Stimulated activated CD4-positive, alpha-beta T cell treated with anti-CD3 and anti-CD28 coated beads, Interleukin-12 subunit alpha, Interleukin-12 subunit beta, amount 100 ng/mL, for 4 hours (primary cell): ENCODE measurements around the gene PDK1.
"Not testable (repeated sequence)": the region's sequence is repeated elsewhere in the genome, so short reads cannot be mapped to it uniquely, and the experiment has no call there.

Experiments
- DNase-seq: peaks from one replicate; pipeline ENCODE4 v3.0.0-alpha.2; 2020

Gene PDK1

DNA sequence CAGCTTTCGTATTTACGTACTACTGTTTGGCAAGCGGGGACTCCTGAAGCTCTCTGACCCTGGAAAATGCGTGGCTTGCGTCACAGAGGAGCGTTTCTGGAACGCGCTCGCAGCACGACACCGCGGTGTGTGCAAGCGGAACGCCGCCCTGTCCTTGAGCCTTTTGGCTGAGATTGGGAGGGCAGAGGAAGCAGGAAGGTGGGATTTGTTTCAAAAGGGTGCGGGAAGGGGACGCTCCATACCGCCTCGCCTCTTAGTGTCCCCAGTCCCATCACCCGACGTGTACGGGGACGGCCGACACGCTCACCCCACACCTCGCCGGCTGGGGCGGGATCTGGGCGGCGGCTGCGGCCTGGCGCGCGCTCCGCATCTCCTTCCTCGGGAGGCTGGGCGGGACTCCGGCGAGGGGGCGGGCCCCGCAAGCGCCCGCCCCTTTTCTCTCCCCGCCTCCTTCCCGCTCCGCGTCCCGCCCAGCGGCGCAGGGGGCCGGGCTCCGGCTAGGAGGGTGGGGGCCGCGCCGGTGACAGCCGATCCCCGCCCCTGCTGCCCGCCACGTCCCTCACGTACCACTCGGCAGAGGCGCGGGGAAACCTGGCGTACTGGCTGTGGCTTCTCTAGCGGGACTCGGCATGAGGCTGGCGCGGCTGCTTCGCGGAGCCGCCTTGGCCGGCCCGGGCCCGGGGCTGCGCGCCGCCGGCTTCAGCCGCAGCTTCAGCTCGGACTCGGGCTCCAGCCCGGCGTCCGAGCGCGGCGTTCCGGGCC is at the start of gene PDK1:
Gene PDK1 (plus strand): TSS at position 569 of the 762 bp plus-strand sequence. CDS start 61 bp downstream, at position 630.
- peak; percentile 88 for DNase-seq

DNA sequence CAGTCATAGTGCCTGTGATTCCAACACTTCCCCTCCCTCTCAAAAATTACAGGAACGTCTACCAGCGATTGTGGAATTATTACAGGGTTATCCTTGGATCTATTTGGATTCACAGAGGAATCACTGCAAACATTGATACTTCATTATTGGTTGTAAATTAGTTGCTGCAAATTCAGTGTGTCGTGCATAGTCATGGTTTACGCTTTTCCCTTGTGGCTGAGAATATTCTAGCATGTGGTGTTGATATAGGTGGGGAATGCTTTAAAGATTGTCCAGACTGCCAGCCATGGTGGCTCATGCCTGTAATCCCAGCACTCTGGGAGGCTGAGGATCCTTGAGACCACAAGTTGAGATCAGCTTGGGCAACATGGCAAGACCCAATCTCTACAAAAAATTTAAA is 48.7 kb upstream of the PDK1 start:
- DNase-seq = no peak

DNA sequence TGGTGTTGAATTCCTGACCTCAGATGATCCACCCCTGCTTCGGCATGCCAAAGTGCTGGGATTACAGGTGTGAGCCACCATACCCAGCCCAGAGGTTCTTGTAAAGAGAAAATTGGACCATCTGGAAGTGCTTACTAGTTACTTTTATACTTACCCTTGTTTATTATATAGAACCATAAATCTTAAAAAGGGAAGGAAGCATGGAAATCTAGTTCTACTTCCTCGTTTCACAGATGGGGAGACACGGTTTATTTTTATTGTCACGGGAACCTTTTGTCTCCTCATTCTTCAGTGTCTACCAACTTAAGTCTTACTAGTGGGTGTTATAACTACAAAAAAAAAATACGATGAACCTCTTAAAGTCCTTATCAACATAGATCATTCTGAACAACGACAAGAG is 45.8 kb upstream of the PDK1 start:
- no peak for DNase-seq

DNA sequence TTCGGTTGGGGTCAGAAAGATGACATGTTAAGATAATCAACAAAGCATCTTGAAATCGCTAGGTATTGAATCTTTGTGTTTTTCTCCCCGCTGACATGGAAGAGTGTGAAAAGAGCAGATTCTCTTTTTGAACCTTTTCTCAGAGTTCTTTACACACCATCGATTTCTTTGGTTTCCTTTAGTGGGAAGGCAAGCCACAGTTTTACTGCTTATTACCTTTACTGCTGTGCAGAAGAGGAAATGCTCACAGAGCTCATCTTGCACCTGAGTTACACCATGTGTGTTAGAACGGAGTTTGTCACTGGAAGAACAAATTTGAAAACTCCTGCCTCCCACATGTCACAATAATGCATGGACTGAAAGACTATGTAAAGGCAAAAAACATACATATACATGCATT is 45.3 kb upstream of the PDK1 start:
- no peak for DNase-seq

DNA sequence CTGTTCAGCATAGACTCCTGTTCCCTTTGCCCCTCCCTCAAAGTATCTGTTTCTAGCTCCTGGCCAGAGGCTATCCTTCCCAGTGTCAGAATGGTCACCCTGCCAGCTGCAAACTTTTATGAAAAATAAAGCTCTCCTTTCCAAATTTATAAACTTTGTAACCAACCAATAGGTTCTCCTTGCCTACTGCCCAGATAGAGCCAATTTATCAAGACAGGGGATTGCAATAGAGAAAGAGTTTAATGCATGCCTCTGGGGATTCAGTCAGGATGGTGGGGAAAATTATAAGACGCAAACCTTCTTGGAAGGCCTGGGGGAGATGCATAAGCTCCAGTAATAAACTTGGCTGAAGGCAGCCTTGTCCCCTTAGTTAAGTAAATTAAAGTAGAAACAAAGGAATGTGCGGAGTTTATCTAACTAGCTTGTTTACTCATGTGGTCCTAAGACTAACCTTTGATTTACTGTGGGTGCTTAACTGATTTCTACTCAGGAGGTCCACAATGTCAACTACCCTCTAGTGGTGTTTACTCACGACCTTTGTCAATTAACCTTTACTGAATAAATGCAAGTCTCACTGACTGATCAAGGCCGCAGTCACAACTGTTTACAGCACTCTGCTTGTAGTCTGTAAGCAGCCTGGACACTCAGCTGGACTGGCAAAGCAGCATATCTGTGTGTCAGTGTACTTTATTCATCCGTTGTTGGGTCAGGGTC is 42.9 kb upstream of the PDK1 start:
- no peak for DNase-seq

DNA sequence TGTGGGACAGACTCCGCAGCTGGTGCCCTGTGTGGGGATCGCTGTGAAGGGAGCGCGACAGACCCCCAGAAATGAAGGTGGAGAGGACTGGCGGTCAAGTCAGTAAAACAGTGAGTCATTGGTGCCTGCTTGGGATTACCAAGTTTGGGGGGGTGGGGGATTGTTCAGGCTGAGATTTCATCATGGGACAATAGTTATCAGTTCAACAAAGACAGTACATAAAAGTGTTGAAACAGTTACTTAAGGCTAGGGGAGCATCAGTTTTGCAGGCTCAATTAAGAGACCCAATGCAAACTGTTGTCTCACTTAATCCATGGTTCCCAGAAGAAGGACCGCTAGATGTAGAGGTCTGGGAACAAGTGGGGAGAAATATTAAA is 42.4 kb upstream of the PDK1 start:
- no peak for DNase-seq

DNA sequence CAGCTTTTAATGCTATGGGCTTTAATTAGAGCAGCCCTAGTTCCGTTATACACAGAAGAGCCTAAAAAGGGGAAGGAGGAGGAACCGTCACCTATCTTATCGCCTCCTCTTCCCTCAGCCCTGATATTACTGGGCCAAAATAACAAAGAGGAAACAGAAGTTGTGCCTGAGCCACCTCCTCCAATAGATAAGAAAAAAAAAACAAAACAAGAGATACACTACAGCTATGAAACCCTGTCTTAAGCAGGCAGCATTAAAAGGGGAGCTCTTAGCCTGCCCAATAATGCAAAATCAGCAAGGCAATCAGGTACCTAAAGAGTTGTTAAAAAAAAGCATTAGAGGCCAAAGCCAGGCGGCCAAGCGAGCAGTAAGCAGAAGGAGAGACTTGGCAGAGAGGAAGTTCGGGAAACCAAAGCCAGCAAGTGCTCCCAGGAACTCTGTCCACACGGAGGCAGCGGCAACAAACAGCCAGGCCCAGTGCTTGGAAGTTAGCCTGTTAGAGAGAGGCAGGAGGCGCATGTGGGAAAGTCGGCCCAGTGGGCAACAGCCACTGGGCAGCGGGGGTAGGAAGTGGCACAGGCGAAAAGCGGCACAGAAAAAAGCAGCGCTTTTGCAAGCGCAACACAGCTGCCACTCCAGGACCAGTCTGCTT is 41.8 kb upstream of the PDK1 start:
- DNase-seq = no peak

DNA sequence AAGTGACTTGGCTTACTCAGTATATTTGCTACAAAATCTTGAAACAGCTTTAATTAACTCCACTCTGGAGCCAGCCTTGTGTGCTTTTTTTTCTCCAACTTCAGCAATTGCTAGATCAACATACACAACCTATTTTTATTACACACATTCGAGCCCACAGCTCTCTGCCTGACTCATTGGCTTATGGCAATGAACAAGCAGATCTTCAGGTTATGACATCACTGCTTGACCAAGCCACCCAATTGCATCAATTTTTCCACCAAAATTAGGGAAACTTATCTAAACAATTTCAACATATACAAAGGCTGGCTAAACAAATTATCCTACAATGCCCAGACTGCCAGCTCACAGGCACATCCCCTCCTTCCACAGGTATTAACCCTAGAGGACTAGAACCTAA is 39.6 kb upstream of the PDK1 start:
- DNase-seq = no peak

DNA sequence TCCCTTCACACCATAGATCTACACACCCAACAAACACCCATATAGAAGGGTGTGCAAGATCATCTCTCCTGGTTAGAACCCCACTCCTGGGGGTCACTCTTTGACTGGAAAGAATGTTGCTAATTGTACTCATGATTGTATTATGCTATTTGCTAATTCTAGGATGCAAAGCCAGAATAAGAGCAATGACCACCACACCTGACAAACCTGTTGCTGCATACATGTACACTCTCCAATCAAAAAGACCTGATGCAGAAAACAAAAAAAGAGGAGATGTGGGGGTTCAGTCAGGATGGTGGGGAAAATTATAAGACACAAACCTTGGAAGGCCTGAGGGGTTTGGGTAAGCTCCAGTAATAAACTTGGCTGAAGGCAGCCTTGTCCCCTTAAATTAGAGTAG is 36.9 kb upstream of the PDK1 start:
- no peak for DNase-seq

DNA sequence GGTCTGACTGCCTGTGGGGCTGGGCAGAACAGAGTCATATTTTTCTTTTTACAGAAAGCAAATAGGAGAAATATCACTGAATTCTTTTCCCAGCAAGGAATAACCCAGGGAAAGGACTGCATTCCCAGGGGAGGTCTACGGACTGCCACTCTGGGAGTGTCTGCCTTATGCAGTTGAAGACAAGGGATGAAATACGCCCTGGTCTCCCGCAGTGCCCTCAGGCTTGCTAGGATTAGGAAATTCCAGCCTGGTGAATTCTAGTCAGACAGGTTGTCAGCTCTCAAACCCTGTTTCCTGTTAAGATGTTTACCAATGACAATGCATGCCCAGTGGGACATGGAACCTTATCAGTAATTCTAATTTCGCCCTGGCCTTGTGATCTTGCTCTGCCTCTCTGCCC is 30.3 kb upstream of the PDK1 start:
- DNase-seq = no peak

DNA sequence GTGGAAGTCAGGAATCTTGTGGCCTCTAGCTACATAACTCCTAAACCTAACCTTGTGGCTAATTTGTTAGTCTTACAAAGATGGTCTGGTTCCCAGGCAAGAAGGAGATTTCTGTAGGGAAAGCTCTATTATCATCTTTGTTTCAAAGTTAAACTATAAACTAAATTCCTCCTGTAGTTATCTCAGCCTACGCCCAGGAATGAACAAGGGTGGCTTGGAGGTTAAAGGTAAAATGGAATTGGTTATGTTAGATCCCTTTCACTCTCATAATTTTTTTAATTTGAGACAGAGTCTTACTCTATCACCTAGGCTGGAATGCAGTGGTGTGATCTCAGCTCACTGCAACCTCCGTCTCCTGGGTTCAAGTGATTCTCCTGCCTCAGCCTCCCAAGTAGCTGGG is 24.6 kb upstream of the PDK1 start:
- no peak for DNase-seq

DNA sequence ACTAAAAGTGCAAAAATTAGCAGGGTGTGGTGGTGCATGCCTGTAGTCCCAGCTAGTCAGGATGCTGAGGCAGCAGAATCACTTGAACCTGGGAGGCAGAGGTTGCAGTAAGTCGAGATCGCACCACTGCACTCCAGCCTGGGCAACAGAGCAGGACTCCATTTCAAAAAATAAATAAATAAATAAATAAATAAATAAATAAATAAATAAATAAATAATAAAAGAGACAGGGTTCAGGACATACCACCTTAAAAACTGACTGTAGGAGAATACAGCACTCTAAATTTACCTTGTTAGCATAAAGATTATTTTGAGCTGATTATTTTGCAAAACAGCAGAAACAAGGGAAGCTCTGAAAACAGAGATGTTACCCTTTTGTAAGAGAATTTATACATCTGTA is 23.4 kb upstream of the PDK1 start:
- not testable (repeated sequence) for DNase-seq

DNA sequence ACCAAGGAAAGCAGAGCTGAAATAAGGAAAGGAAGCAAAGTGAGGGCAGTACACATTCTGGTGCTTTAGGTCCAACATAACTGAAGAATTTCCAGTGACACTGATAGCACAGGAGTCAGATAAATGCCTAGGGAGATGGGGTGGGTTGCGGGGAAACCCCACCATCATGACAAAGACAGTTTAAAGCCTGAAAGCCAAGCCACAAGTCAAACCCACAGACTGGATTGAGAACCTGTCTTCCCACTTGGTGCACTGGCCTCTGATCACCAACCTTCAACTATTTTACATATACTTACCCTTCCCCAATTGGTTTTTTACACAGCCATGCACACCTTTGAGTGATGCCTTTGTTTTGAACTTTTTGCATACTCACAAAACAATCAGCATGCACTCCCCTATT is 22.2 kb upstream of the PDK1 start:
- DNase-seq = no peak

DNA sequence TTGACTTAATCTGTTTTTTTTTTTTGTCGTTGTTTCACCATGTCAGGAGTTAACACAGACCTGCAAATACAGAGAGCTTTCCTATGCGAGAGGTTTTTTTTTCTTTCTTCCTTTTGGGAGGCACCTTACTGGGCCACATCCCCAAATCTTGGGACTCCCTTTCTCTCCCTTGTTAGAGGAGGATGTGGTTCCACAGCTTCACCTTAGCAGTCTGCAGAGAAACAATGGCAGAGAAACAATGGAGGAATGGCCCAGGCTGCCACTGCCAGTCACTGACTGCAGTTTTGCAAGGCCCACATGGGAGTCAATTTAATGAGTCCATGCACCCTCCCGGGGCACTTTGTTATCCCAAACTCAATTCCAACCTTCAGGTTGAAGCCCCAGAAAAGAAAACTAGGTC is 20.8 kb upstream of the PDK1 start:
- DNase-seq = no peak

DNA sequence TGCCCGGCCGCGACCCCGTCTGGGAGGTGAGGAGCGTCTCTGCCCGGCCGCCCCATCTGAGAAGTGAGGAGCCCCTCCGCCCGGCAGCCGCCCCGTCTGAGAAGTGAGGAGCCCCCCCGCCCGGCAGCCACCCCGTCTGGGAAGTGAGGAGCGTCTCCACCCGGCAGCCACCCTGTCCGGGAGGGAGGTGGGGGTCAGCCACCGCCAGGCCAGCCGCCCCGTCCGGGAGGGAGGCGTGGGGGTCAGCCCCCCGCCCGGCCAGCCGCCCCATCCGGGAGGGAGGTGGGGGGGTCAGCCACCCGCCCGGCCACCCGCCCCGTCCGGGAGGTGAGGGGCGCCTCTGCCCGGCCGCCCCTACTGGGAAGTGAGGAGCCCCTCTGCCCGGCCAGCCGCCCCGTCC is 18.0 kb upstream of the PDK1 start:
- DNase-seq = not testable (repeated sequence)

DNA sequence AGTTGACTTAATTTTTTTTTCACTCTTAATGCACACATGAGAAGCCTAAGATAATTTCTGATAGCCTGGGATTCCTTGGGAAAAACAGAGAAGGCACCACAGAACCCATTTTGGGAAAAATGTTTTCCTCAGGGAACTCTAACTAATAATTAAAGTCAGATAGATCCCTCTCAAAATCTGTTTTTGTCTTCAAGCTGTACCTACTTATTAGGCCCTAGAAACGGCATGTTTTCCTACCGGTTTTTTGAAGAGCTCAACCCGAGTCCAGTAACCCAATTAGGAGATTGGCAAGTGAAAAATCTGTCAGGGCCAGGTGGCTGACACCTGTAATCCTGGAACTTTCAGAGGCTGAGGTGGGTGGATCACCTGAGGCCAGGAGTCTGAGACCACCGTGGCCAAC is 16.1 kb upstream of the PDK1 start:
- no peak for DNase-seq

DNA sequence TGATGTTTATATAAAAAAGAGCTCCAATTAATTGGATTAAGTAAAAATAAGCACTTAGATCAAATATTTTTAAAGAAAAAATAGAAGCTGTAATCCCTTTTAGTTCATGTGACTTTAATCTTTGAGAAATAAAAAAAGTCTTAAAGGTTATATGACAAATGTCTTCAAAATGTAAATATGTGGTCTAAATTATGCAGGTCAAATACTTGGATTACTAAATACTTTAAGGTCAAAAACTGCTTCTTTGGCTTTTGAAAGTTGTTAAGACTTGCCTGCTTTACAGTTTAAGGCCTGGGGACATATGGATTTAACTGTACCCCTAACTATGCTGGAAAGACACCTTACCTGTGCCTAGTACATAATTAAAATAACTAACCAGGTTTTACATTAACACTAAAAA is 15.5 kb upstream of the PDK1 start:
- DNase-seq = no peak

DNA sequence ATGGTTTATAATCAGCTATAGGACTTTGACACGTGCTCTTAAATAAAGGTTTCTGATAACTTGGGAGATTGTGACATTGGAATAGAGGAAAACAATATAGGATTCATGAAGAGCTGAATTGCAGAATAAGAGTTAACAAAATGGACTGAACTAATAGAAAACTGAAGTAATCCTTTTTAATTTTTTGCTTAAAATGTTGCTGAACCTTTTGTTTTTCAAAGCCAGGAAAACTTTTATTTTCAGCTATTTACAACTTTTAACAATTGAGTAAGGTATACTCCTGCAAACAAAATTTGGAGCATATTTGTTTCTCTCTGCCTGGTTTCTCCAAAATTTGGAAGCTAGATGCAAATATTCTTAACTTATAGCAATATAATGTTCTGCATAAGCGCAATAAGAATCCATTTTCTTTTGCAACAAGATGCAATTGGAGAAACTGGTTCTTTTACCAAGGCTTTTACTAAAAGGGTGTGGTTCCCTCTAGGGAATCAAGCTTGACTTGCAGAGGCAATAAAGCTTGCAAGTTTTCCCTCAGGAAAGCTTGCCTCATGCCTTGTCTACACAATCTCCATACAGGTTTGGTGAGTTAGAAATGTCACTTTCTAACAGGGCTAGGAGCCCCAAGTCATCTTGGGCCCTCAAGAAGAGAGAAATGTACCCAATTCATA is 10.3 kb upstream of the PDK1 start:
- no peak for DNase-seq

DNA sequence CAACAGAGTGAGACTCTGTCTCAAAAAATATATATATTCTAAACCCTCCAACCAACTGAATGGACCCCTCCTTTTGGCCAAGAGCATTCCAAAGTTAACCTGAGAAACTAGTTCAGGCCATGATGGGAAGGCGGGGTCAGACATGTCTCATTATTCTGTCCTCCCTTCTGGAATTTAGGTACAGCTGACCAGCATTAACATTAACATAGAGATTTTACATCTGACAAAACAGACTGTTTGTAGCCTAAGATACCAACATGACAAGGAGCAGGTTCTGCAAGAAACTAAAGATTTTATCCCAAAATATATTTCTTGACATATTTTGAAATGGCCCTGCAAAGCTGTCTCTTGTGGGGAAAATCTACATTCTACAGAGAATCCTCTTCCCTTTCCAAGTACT is 6.8 kb upstream of the PDK1 start:
- DNase-seq = no peak

DNA sequence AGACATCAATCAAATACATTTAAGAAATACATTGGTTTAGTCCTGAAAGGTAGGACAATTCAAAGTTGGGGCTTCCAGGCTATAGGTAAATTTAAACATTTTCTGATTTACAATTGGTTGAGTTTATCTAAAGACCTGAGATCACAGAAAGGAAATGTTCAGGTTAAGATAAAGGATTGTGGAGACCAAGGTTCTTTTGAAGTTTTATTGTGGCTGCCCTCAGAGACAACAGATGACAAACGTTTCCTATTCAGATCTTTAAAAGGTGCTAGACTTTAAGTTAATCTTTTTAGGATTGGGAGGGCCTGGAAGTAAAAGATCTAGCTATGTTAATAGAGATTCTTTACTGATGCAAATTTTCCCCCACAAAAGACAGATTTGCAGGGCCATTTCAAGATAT is 6.1 kb upstream of the PDK1 start:
- DNase-seq = not testable (repeated sequence)

DNA sequence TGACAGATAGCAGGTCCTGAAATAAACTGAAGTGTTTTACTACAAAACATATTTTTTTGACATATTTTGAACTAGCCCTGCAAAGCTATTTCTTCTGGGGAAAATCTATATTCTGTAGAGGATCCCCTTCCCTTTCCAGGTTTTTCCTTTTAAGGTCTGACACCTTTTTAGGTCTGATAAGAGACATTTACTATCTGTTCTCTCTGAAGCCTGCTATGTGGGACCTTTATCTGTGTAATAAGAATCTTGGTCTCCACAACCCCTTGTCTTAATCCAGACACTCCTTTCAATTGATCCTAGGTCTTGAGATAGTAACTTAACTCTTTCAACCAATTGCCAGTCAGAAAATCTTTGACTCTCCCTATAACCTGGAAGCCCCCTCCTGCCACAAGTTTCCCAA is 5.5 kb upstream of the PDK1 start:
- no peak for DNase-seq

DNA sequence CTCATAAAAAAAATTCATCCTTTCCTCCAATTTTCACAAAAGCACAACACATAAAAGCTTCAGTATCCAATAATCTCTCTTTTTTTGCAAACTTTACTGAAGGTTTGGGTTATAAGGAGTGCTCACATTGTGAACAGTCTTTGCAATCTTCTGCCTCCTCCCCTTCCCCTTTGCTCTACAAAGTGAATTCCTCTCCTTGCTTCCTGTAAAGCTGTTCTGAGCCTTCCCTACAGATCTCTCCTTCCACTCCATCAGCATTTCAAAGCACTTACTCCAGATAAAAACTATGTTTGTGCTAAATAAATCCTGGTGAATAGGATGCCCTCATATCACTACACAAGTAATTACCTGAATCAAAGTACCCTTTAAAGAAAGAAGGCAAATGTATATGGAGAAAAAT is 4.6 kb upstream of the PDK1 start:
- DNase-seq = no peak

DNA sequence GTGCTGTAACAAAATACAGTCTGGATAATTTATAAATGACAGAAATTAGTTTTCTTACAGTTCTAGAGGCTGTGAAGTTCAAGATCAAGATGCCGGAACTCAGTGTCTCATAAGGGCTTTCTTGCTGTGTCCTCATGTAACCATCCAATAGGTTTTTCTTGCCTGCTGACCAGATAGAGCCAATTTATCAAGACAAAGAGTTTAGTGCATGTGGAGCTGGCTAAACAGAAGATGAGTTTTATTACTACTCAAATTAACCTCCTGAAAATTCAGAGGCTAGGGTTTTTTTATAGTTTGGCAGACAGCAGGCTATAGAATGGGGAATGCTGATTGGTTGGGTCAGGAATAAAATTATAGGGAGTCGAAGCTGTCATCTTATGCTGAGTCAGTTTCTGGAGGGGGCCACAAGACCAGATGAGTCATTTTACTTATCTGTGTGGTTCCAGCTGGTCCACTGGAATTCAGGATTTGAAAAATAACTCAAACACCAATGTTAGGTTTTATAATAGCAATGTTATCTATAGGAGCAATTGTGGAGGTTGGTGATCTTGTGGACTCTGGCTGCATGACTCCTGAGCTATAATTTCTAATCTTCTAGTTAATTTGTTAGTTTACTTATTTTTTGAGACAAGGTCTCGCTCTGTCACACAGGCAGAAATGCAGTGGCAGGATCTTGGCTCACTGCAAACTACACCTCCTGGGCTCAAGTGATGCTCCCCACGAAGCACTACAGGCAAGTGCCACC is 3.2 kb upstream of the PDK1 start:
- no peak for DNase-seq
